ENCODE measurements around the gene OGFOD3. TPM values are rescaled to one million over a fixed set of nuclear protein-coding genes. Genes with fewer than 3 reads are reported as not detected.
A peak's percentile ranks its signal among the peaks of the same experiment; 100 is the strongest.

Gene OGFOD3
- total RNA-seq, 2 donors from 2014 or later = 23.3 to 40.8 TPM

DNA sequence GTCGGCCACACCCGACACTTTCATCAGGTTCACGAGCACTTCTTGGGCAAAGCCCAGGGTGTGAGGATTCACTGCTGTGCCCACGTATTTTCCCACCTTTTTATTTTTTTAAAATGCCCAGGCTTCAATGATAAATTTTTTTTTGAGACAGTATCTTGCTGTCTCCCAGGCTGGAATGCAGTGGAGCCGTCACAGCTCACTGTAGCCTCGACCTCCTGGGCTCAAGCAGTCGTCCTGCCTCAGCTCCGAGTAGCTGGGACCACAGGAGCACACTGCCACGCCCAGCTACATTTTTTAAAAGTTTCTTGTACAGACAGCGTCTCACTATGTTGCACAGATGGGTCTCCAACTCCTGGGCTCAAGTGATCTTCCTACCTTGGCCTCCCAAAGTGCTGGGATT is 29.0 kb downstream of the OGFOD3 start:
- peaks cover 25% of the 10 kb centered on the region for H3K27me3 ChIP-seq
- H3K9me3 ChIP-seq = no peaks in the 10 kb centered on the region
- no peaks in the 10 kb centered on the region for H3K4me1 ChIP-seq
- TF ChIP-seq, protein P1, sequence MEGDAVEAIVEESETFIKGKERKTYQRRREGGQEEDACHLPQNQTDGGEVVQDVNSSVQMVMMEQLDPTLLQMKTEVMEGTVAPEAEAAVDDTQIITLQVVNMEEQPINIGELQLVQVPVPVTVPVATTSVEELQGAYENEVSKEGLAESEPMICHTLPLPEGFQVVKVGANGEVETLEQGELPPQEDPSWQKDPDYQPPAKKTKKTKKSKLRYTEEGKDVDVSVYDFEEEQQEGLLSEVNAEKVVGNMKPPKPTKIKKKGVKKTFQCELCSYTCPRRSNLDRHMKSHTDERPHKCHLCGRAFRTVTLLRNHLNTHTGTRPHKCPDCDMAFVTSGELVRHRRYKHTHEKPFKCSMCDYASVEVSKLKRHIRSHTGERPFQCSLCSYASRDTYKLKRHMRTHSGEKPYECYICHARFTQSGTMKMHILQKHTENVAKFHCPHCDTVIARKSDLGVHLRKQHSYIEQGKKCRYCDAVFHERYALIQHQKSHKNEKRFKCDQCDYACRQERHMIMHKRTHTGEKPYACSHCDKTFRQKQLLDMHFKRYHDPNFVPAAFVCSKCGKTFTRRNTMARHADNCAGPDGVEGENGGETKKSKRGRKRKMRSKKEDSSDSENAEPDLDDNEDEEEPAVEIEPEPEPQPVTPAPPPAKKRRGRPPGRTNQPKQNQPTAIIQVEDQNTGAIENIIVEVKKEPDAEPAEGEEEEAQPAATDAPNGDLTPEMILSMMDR (IDR thresholded peaks at IDR 0.05) = no peak
- H3K36me3 ChIP-seq = no peaks in the 10 kb centered on the region
- intact Hi-C loops (cut with DNase I) = no loop called here
- H3K9ac ChIP-seq (ENCODE audit: low read depth in 2 of 2, low read length in 2 of 2) = no peak overlapping the region
- no peak overlapping the region for H3K4me3 ChIP-seq
- H3K27ac ChIP-seq = no peak overlapping the region
- no peak for DNase-seq

DNA sequence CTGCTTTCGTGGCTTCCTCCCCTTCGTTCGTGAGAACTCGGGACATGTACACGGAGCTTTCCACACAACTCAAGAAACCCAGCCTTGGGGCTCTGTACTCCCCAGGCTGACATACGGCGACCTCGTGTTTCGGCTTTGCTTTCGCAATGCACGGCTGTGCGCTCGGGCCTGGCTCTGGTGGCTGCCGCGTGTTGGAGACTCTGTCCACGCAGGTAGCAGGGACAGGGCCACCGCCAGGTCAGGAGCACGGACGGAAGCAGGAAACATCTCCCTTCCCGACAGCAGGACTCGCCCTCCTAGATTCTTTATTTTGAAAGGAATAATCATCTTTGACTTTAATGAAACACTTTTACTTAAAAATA is 29.5 kb downstream of the OGFOD3 start:
- Histone ChIP-seq H3K9me3 (no peaks in the 10 kb centered on the region), H3K27ac (no peak overlapping the region), H3K4me3 (no peak overlapping the region), H3K36me3 (no peaks in the 10 kb centered on the region), H3K4me1 (no peaks in the 10 kb centered on the region), H3K9ac (ENCODE audit: low read depth in 2 of 2, low read length in 2 of 2) (no peak overlapping the region), H3K27me3 (peaks cover 25% of the 10 kb centered on the region)
- intact Hi-C loops (cut with DNase I) = no loop called here
- TF ChIP-seq, protein P1 (IDR thresholded peaks at IDR 0.05) = no peak
- no peak for DNase-seq

DNA sequence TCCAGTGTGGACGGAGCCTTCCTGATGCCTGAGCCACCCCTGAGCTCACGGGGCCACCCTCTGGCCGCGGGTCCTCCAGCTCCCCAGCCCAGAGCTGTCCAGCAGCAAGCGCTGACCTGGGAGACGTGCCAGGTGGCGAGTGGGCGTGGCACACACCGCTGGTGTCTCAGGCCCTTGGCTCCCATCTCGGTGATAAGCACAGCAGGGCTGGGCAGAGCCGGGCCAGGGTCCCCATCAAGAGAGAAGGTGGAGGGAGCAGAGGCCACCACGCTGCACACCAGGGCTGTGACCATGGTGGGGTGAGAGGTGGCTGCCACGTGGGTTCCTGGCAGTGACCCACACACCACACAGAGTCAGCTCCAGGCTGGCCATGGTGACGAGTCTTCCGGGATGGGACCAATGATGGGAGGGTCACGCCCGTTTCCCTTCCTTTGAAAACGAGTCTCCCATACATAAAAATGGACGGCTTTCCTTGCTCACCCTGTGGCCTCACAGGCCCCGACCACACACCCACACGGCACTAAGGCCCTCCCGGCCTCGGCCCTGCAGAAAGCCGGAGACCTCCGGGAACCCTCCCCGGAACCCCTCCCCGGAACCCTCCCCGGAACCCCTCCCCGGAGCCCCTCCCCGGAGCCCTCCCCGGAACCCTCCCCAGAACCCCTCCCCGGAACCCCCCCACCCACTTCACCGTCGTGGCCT is 30.0 kb downstream of the OGFOD3 start:
- no peaks in the 10 kb centered on the region for H3K4me1 ChIP-seq
- no peak overlapping the region for H3K9ac ChIP-seq (ENCODE audit: low read depth in 2 of 2, low read length in 2 of 2)
- H3K9me3 ChIP-seq = no peaks in the 10 kb centered on the region
- H3K36me3 ChIP-seq = no peaks in the 10 kb centered on the region
- DNase-seq = peak; percentile 52
- peaks cover 25% of the 10 kb centered on the region for H3K27me3 ChIP-seq
- TF ChIP-seq, protein P1 (IDR thresholded peaks at IDR 0.05) = no peak
- no peak overlapping the region for H3K4me3 ChIP-seq
- intact Hi-C loops (cut with DNase I) = no loop called here
- no peak overlapping the region for H3K27ac ChIP-seq

DNA sequence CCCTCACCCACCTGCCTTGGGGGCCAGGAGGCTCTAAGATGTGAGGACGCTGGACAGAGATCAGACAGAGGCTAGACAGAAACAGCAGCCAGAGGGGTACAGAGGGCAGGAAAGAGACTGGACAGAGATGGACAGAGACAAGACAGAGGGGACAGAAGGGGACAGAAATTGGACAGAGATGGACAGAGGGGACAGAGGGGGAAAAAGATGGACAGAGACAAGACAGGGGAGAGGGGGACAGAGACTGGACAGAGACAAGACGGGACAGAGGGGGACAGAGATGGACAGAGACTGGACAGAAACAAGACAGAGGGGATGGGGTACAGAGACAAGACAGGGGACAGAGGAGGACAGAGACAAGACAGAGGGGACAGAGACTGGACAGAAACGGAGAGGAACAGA is 30.7 kb downstream of the OGFOD3 start:
- no peak overlapping the region for H3K4me3 ChIP-seq
- intact Hi-C loops (cut with DNase I) = no loop called here
- no peaks in the 10 kb centered on the region for H3K4me1 ChIP-seq
- peaks cover 25% of the 10 kb centered on the region for H3K27me3 ChIP-seq
- DNase-seq = no peak
- H3K9ac ChIP-seq (ENCODE audit: low read depth in 2 of 2, low read length in 2 of 2) = no peak overlapping the region
- TF ChIP-seq, protein P1 (IDR thresholded peaks at IDR 0.05) = no peak
- no peaks in the 10 kb centered on the region for H3K36me3 ChIP-seq
- H3K9me3 ChIP-seq = no peaks in the 10 kb centered on the region
- no peak overlapping the region for H3K27ac ChIP-seq

DNA sequence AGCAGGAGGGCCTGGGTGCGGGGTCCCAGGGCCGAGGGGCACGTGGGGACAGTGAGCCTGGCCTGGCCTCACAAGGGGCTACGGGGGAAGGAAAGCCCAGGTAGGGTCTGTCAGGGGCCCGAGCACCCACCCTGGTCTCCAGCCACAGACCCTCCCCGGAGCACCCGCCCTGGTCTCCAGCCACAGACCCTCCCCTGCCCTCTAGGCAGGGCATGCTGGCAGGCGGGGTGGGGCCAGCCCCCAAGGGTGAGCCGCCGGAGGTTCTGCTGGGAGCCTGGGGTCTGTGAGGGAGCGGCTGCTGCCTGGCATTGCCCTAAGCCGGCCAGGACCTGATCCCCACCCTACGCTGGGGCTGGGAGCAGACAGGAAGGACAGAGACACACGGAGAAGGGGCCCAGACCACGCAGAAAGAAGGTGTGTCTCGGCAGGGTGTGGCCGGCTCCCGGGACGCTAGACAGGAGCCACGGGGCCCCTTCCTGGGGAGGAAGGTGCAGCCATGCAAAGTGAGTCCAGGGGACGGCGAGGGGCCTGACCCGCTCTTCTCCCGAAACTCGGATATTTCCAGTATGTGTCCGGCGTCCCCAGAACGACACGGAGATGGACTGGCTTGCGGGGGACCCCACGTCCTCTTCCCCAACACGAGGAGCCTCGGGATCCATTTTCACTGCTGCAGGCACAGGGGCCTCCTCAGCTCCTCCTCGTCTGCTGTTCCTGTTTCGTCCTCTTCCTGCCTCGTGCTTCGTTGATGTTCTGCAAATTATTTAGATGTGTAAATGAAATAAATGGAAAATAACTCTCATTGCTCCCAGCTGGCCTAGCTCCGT is 31.3 kb downstream of the OGFOD3 start:
- no peaks in the 10 kb centered on the region for H3K9me3 ChIP-seq
- DNase-seq = no peak
- peaks cover 25% of the 10 kb centered on the region for H3K27me3 ChIP-seq
- no peaks in the 10 kb centered on the region for H3K36me3 ChIP-seq
- peak overlapping the region in 1 of 2 donors; percentile 35 for H3K9ac ChIP-seq (ENCODE audit: low read depth in 2 of 2, low read length in 2 of 2)
- H3K4me1 ChIP-seq = no peaks in the 10 kb centered on the region
- TF ChIP-seq, protein P1 (IDR thresholded peaks at IDR 0.05) = no peak
- no peak overlapping the region for H3K27ac ChIP-seq
- intact Hi-C loops (cut with DNase I) = no loop called here
- no peak overlapping the region for H3K4me3 ChIP-seq

Data from colonic mucosa (tissue), 4 donors.